Retinal pigment epithelial cell (primary cell): ENCODE data around the gene HMGB1.
"Not testable (repeated sequence)": the region's sequence is repeated elsewhere in the genome, so short reads cannot be mapped to it uniquely, and the experiment has no call there.

Source experiments
- DNase-seq: peaks from one replicate; pipeline ENCODE4 v3.0.0-alpha.2; 2010; ENCODE audit warnings: low read depth
- H3K4me3 ChIP-seq: 2 replicates; pipeline ENCODE4 v1.5.1; 2011; ENCODE audit warnings: mild to moderate bottlenecking, low read length, control low read depth, moderate library complexity
- CTCF ChIP-seq: conservative IDR thresholded peaks from 2 replicates; pipeline ENCODE4 v1.5.1; 2011; ENCODE audit warnings: low read depth, low read length, control low read depth, inconsistent platforms

Gene HMGB1

GRCh38 chr13:30443957-30444404 lies 21.8 kb downstream of the HMGB1 start:
- DNase-seq, result no peak
- no peak overlapping the region for H3K4me3 ChIP-seq
- no peak for TF ChIP-seq CTCF

GRCh38 chr13:30443491-30443890 lies 22.2 kb downstream of the HMGB1 start:
- H3K4me3 ChIP-seq, DNase-seq: not testable (repeated sequence)

GRCh38 chr13:30442926-30443325 lies 22.8 kb downstream of the HMGB1 start:
- no peak for DNase-seq
- TF ChIP-seq CTCF, result no peak
- H3K4me3 ChIP-seq, result no peak overlapping the region

GRCh38 chr13:30440910-30441703 lies 24.6 kb downstream of the HMGB1 start:
- no peak for TF ChIP-seq CTCF
- no peak for DNase-seq
- no peak overlapping the region for H3K4me3 ChIP-seq

GRCh38 chr13:30438286-30438685 lies 27.4 kb downstream of the HMGB1 start:
- no peak overlapping the region for H3K4me3 ChIP-seq
- TF ChIP-seq CTCF, result no peak
- DNase-seq, result no peak

GRCh38 chr13:30437177-30437576 lies 28.6 kb downstream of the HMGB1 start:
- DNase-seq, result no peak
- H3K4me3 ChIP-seq, result no peak overlapping the region
- no peak for TF ChIP-seq CTCF

- no peak for DNase-seq
These were observed 29.8 kb downstream of the HMGB1 start for GRCh38 chr13:30435911-30436451.

More at GRCh38 chr13:30435911-30436451, 29.8 kb downstream of the HMGB1 start:
- TF ChIP-seq CTCF, result no peak
- no peak overlapping the region for H3K4me3 ChIP-seq
